Measurements from ENCODE around the gene IL17RA.

Gene IL17RA

DNA sequence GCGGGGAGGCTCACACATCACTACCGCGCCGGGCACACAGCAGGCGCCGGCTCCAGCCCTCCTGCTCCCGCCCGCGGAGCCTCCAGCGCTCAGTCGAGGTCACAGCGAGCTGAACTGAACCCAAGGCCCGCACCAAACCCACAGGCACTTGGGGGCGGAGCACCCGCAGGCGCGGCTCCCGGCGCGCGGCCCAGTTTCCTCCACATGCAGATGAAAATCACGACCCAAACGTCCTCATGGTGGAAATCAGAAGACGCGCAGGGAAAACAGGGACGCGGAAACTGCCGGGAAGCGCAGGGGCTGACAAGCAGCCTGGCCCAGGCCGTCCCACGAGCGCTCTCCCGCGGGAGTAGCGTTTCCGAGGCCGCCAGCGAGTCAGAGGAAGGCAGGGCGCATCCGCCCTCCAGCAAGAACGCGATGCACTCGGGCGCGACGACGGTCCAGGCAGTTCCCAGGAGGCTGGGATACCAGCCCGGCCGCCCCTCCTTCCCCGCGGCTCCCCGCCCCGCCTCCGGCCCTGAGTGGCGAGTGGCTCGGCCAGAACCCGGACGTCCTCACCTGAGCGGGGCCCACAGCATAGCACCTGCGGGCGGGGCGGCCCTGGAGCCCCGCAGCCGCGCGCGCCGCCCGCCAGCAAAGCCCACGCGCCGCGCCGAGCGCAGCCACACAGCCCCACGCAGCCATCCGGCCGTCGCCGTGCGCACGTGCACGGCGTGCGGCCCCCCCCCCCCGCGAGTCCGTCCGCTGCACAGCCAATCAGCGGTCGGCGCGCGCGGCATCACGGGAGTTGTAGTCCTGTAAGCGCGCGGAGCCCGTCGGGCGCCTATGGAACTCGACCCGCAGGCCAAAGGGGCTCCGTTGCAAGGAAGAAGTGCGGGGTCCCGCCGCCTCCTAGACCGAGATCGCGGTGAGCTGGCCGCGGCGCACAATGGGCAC is 74.0 kb downstream of the IL17RA start, which contains the start of gene HDHD5:
TSS of gene HDHD5 (minus strand) at position 710 of the 936 bp plus-strand sequence. CDS start at position 684, 26 bp downstream.
- Histone ChIP-seq H3K4me3 (ENCODE audit: low read depth, low read length) (peak within 1 kb of the TSS; percentile 76), H3K36me3 (no peaks in the 10 kb centered on the region), H3K27me3 (no peaks in the 10 kb centered on the region), H3K9me3 (no peaks in the 10 kb centered on the region), H3K4me1 (no peaks in the 10 kb centered on the region)
- peak; percentile 95 for DNase-seq
- TF ChIP-seq, protein P1, sequence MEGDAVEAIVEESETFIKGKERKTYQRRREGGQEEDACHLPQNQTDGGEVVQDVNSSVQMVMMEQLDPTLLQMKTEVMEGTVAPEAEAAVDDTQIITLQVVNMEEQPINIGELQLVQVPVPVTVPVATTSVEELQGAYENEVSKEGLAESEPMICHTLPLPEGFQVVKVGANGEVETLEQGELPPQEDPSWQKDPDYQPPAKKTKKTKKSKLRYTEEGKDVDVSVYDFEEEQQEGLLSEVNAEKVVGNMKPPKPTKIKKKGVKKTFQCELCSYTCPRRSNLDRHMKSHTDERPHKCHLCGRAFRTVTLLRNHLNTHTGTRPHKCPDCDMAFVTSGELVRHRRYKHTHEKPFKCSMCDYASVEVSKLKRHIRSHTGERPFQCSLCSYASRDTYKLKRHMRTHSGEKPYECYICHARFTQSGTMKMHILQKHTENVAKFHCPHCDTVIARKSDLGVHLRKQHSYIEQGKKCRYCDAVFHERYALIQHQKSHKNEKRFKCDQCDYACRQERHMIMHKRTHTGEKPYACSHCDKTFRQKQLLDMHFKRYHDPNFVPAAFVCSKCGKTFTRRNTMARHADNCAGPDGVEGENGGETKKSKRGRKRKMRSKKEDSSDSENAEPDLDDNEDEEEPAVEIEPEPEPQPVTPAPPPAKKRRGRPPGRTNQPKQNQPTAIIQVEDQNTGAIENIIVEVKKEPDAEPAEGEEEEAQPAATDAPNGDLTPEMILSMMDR (IDR thresholded peaks at IDR 0.05; ENCODE audit: low read depth, low read length), result no peak

DNA sequence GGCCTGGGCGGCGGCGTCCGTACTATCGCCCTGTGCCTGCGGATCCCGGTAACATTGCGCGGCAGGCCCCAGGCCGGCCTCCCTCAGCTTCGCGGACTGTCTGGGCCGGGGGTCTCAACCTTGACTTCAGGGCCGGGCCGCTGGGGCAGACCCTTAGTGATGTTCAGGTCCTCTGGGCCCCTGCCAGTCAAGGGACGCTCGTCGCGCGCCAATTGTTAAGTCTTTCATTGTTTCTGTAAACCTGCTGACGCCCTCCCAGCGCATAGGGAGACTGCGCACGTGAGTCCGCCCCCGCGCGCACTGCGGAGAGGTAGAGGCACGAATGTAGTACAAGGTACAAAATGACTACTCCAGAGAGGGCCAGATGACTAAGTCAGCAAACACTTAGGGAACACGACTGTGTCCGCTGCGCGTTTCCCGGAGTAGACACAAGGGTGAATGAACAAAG is 74.7 kb downstream of the IL17RA start:
- Histone ChIP-seq H3K4me1 (no peaks in the 10 kb centered on the region), H3K36me3 (no peaks in the 10 kb centered on the region), H3K27me3 (no peaks in the 10 kb centered on the region), H3K9me3 (no peaks in the 10 kb centered on the region), H3K4me3 (ENCODE audit: low read depth, low read length) (peak overlapping the region; percentile 76)
- TF ChIP-seq, protein P1 (IDR thresholded peaks at IDR 0.05; ENCODE audit: low read depth, low read length), result no peak
- peak; percentile 34 for DNase-seq

GRCh38 chr22:17161991-17162390 is 77.2 kb downstream of the IL17RA start:
- Histone ChIP-seq H3K4me3 (ENCODE audit: low read depth, low read length) (no peak overlapping the region), H3K9me3 (no peaks in the 10 kb centered on the region), H3K36me3 (no peaks in the 10 kb centered on the region), H3K27me3 (no peaks in the 10 kb centered on the region), H3K4me1 (no peaks in the 10 kb centered on the region)
- DNase-seq, result no peak
- TF ChIP-seq, protein P1 (IDR thresholded peaks at IDR 0.05; ENCODE audit: low read depth, low read length), result no peak

DNA sequence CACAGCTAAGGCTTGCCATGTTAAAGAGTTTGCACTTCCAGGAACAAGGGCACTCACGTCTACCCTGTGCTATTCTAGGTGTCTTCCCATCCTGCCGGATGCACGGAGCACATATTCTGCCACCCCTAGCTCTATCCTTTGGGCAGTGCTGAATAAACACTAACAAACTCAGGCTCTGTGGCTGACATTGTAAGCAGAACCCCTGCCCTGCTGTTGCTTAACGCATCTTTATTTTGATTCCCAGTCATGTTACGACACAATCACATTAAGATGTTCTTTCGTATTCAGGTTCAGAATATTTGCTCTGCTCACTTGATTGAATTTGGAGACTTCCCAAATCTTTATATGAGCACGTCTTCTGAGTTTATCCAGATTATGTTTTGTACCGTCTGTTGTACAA is 77.9 kb downstream of the IL17RA start:
- no peaks in the 10 kb centered on the region for H3K9me3 ChIP-seq
- H3K4me1 ChIP-seq, result no peaks in the 10 kb centered on the region
- H3K4me3 ChIP-seq (ENCODE audit: low read depth, low read length), result no peak overlapping the region
- no peak for DNase-seq
- H3K27me3 ChIP-seq, result no peaks in the 10 kb centered on the region
- no peaks in the 10 kb centered on the region for H3K36me3 ChIP-seq
- TF ChIP-seq, protein P1 (IDR thresholded peaks at IDR 0.05; ENCODE audit: low read depth, low read length), result no peak

DNA sequence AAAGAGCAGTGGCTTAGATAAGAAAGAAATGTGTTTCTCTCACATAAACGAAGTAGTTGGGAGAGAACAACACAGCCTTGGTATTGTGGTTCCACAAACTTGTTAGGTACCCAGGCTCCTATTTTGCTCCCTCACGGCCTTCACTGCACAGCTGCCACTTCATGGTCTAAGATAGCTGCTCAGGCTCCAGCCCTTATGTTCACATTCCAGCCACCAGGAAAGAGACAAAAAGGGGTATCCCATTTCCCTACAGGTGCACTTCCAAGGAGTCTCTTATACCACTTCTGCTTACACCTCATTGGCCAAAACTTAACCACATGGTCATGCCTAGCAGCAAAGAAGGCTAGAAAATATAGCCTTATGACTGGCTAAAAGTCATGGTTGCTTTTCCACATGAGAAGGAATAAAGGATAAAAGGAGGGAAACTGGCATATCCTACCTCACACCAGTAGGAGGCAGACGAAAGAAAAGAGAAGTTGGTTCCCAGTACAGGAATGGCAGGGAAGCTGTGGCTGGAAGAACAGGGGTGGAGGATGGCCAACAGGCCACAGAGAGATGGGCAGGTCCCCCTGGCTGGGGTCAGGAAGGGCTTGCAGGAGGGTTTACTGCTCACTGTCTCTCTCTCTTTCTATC is 79.7 kb downstream of the IL17RA start:
- Histone ChIP-seq H3K9me3 (no peaks in the 10 kb centered on the region), H3K4me3 (ENCODE audit: low read depth, low read length) (no peak overlapping the region), H3K4me1 (no peaks in the 10 kb centered on the region), H3K36me3 (no peaks in the 10 kb centered on the region), H3K27me3 (no peaks in the 10 kb centered on the region)
- TF ChIP-seq, protein P1 (IDR thresholded peaks at IDR 0.05; ENCODE audit: low read depth, low read length), result peak; percentile 33
- no peak for DNase-seq

Data from BE2C (cell line).